ENCODE measurements around the gene SLC25A51. TPM values are rescaled to one million over a fixed set of nuclear protein-coding genes. Genes with fewer than 3 reads are reported as not detected.

The SLC25A51 gene
- total RNA-seq, 1 experiment from 2014 or later = 22.9 TPM

DNA sequence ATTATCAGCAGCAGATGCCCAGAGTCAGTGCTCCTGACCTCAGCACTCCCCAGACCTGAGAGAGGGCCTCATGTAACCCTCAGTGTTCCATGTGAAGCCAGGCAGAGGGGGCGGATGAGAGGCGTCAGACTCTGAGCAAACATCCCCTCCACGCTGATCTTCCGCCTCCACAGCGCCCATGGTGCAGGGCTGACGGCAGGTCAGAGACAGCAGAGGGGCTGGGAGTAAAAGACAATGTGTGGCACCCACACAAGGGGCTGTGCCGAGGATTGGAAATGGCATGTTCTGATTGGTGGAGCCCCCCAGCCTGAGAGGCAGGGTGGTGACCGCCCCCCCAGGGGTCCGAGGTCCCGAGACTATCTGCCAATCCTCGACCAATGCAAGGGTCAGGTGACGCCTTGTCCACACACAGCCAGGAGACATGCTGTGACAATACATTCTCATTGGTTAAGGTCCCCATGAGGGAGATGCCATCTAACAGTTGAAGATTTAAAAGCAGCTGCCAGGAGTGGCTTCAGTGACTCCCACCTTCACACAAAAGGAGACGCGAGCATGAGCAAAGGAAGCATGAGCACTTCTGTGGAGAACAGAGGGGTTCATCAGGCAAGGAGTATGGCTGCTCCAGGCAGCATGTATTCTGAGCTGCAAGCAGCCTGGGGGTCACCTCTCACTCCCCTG is 19.3 kb upstream of the SLC25A51 start:
- in situ Hi-C loops (cut with HindIII; ENCODE audit: low pct_unique_long_range_greater_than_20kb, low sequenced_read_pairs) = loop anchor here (25.0 kb wide), 1 partner anchor 414 kb away; no protein-coding TSS in a partner anchor
- no peak for DNase-seq (ENCODE audit: low read depth)

DNA sequence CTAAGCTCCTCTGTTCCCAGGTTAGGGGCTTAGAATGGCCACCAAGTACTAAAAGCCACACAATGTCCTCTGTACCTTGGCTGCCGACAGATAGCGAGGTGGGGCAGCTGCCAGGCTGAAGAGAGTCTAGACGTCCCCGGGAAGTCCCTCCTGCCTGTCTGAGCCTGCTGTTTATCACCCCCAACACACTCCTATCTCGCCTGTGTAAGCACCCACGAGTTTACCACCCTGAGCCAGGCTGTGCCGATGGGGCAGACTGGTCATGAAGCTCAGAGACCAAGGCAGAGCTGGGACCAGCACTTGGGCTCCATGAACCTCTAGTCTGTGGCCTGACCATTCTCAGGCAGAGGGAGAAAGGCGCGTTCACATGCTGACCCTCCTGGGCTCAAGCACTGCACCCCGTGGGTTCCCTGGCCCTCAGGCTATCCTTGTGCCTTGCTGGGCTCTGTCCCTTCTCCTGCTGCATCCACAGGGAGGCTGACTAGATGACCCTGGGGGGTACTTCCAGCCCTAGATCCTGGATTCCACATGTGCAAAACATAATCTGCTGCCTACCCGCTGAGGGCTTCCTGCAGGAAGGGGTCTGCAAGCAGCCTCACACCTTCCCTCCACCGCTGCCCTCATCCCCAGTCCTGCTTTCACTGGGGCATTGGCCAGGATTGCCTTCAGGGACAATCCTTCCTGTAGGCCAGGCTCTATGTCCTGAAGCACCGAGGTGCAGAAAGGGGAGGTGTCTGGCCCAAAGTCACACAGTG is 18.6 kb upstream of the SLC25A51 start:
- no peak for DNase-seq (ENCODE audit: low read depth)
- in situ Hi-C loops (cut with HindIII; ENCODE audit: low pct_unique_long_range_greater_than_20kb, low sequenced_read_pairs) = loop anchor here (25.0 kb wide), 1 partner anchor 415 kb away; no protein-coding TSS in a partner anchor

DNA sequence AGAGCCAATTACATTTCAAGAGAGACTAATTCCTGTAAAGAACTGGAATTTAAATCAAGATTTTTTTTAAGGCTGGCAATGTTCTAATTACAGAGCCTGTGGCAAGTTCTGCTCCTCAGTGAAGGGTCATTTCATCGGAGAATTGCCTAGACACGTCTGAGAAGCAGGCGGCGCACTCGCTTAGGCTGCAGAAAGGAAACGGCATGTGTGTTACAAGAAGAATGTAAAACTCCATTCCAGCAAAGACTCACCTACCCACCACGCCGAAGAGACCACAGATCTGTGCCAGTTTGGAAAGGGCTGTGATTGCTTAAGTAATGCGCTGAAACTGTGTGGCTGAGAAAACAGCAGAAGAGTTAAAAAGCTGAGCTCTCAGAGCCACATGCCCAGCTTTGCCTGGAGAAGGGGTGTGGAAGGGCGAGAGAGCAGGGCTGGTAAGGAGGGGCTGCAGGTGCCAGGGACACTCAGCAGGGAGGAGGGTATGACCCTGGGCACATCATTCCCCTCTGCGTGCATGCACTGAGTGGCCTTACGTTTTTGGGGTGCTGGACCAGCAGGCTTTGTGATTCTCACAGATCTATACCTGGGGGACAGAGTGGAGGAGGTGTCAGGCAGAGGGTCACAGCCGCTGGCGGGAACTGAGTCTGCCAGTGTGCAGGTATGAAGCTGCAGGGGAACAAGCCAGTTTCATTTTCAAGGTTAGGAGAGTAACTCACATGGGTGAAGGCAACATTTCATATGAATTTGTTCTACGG is 17.8 kb upstream of the SLC25A51 start:
- no peak for DNase-seq (ENCODE audit: low read depth)
- in situ Hi-C loops (cut with HindIII; ENCODE audit: low pct_unique_long_range_greater_than_20kb, low sequenced_read_pairs) = loop anchor here (25.0 kb wide), 1 partner anchor 416 kb away; no protein-coding TSS in a partner anchor

DNA sequence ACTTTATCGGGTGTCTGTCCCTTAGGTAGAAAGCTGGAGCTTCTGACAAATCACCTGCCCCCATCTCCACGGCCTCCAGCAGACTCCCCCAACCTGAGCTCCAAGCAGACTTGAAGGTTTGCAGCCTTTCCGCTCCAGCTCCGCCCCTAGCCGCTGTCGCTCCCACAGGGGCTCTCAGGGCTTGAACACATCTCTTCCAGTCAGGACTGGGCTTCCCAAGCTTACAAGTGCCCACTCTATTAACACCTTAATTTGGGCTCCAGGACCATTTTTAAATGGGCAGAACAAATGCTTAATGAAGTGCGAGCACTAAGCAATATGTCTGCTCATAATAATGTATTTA is 17.2 kb upstream of the SLC25A51 start:
- in situ Hi-C loops (cut with HindIII; ENCODE audit: low pct_unique_long_range_greater_than_20kb, low sequenced_read_pairs) = loop anchor here (25.0 kb wide), 1 partner anchor 416 kb away; no protein-coding TSS in a partner anchor
- DNase-seq (ENCODE audit: low read depth) = no peak

DNA sequence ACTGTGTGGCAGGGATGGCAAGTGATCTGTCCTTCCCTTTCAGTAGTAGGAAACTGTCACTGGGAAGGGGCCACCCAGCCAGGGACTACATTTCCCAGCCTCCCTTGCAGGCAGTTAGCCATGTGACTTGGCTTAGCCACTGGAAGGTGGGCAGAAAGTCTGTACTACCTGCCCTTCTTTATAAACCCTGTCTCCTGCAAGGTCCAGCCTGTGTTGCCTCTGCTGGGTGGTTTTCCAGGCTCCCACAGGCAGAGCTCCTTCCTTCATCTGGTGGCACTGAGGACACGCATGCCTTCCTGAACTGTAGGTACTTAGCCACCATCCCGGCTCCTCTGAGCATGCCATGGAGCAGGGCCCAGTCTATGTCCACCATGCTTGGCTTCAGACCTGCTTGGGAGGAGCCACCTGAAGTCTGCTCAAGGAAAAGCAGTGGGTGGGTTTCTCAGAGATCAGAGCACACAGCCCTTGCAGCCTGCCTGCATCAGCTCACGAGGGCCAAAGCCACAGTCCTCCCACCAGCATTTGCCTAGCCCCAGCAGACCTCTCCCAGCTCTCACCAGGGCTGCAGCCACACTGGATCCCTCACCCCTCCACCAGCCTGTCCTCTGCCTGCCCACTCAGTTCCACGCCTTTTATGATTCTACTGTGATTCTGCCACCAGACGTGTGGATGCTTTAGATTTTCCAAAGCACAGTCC is 16.7 kb upstream of the SLC25A51 start:
- in situ Hi-C loops (cut with HindIII; ENCODE audit: low pct_unique_long_range_greater_than_20kb, low sequenced_read_pairs) = loop anchor here (25.0 kb wide), 1 partner anchor 417 kb away; no protein-coding TSS in a partner anchor
- DNase-seq (ENCODE audit: low read depth) = no peak

DNA sequence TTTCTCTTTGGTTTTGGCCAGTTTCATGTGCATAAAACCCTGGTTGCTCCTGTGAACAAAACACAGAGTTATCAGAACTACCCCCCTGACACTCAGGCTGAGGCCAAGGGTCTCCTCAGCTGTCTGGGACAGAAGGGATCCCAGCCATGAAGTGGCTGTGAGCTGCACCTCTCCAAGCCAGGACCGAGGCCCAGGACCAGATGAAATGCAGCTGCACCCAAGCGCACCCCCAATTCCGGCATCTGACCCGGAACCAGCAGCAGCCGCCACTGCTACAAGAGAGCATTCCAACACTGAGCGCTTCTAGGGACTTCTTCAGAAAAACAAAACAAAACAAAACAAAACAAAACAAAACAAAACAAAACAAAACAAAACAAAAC is 16.0 kb upstream of the SLC25A51 start:
- in situ Hi-C loops (cut with HindIII; ENCODE audit: low pct_unique_long_range_greater_than_20kb, low sequenced_read_pairs) = loop anchor here (25.0 kb wide), 1 partner anchor 417 kb away; no protein-coding TSS in a partner anchor
- no peak for DNase-seq (ENCODE audit: low read depth)

DNA sequence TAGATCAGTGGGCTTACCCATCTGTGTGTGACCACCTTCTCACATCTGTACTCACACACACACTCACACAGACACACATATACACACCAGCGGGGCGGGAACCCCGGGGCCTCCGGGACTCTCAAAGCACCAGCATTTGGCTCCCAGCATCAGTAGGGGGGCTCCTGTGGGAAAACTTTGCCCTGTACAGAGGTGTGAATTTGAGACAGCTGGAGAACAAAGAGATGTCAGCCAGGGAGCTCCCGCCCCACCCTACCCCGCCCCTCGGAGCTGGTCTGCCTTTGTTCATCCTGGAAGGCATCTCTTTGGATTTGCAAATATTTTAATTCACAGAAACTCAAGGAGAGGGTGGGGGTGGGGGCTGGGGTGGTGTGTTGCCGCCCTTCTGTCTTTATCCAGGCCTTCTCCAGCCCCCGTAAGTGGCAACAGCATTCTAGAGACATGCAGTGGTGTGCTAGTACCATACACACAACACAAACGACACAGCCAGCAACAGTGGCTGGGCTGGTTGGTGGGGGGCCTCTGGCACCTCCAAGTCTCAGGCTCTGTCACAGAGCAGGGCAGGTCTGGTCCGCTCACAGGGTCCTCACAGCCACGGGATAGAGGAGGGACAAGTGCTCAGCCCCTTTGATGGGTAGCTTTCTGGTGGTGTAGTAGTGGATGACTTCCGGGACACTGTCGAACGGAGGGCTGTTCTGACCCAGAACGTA is 15.5 kb upstream of the SLC25A51 start:
- DNase-seq (ENCODE audit: low read depth) = no peak
- in situ Hi-C loops (cut with HindIII; ENCODE audit: low pct_unique_long_range_greater_than_20kb, low sequenced_read_pairs) = loop anchor here (25.0 kb wide), 1 partner anchor 418 kb away; no protein-coding TSS in a partner anchor

DNA sequence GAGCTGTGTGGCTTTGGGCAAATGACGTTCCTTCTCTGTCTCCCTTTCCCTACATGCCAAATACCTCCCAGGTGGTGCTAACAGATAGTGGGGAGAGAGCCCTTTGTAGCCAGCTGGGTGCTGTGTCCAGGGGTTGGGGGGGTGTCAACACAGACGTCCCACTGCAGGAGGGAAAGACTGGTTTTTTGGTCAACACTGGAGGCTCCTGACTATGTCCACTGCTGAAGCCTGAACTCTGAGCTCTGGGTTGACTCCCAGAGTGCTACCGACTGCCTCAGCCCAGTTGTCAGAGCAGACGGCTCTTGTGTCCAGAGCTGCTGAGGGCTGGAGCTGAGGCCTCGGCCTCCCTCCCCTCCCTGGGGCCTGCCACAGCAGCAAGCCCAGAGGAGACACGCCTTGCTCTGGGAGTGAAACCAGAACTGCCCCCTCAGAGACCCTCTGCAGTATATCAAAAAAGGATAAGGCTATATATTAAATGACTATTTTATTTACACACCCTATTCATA is 14.8 kb upstream of the SLC25A51 start:
- in situ Hi-C loops (cut with HindIII; ENCODE audit: low pct_unique_long_range_greater_than_20kb, low sequenced_read_pairs) = loop anchor here (25.0 kb wide), 1 partner anchor 419 kb away; no protein-coding TSS in a partner anchor
- DNase-seq (ENCODE audit: low read depth) = no peak

DNA sequence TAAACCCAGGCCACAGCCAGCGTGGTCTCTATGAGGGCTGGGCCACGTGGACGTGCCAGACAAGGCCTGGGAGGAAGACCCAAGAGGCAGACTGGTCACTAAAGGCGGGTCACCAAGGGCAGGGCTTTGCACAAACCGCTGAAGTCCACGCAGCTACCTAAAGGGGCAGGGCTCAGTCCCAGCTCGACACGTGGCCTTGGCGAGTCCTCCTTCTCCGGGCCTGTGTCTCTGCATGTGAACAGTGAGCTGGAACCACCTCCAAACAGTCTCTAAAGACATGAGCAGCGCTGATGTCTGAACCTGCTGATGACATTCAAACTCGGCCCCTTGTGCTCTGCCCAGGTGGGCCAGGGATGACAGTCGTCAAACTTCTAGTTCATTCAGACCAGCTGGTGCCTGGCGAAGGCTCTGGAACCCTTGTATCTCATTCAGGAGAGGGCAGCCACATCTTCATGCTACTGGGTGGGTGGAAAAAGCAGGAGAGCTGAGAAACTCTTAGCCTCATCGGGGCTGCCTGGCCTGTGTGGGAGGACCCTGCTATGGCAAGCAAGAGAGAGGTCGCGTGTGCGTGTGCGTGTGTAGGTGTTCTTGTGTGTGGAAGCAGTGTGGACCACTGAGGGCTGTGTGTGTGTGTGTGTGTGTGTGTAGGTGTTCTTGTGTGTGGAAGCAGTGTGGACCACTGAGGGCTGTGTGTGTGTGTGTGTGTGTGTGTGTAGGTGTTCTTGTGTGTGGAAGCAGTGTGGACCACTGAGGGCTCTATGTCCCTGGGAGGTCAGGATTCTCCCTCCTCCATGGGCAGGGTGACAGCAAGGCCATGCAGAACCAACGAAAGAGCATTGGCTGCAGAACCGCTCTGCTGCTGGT is 14.1 kb upstream of the SLC25A51 start:
- in situ Hi-C loops (cut with HindIII; ENCODE audit: low pct_unique_long_range_greater_than_20kb, low sequenced_read_pairs) = loop anchor here (25.0 kb wide), 1 partner anchor 419 kb away; no protein-coding TSS in a partner anchor

DNA sequence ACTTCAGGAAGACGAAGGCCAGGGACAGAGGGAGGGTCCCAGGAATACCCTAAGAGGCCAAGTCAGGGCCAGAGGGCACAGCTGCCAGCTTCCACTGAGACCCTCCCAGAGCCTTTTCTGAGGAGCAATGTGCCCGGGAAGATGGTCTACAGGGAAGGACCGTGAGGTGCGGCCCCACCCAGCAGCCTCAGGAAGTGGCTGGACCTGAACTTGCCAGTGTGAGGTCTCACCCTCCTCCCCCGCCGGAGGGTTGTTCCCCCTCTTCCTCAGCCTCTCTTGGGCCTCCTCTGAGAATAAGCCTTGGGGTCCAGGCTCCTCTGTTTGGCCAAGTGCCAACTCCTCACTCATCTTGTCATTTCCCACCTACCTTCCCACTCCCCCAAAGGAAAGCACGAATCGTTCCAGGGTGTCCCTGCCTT is 13.4 kb upstream of the SLC25A51 start:
- in situ Hi-C loops (cut with HindIII; ENCODE audit: low pct_unique_long_range_greater_than_20kb, low sequenced_read_pairs) = loop anchor here (25.0 kb wide), 1 partner anchor 420 kb away; no protein-coding TSS in a partner anchor
- DNase-seq (ENCODE audit: low read depth) = no peak

More for the DNA sequence above, 14.1 kb upstream of the SLC25A51 start:
- no peak for DNase-seq (ENCODE audit: low read depth)

DNA sequence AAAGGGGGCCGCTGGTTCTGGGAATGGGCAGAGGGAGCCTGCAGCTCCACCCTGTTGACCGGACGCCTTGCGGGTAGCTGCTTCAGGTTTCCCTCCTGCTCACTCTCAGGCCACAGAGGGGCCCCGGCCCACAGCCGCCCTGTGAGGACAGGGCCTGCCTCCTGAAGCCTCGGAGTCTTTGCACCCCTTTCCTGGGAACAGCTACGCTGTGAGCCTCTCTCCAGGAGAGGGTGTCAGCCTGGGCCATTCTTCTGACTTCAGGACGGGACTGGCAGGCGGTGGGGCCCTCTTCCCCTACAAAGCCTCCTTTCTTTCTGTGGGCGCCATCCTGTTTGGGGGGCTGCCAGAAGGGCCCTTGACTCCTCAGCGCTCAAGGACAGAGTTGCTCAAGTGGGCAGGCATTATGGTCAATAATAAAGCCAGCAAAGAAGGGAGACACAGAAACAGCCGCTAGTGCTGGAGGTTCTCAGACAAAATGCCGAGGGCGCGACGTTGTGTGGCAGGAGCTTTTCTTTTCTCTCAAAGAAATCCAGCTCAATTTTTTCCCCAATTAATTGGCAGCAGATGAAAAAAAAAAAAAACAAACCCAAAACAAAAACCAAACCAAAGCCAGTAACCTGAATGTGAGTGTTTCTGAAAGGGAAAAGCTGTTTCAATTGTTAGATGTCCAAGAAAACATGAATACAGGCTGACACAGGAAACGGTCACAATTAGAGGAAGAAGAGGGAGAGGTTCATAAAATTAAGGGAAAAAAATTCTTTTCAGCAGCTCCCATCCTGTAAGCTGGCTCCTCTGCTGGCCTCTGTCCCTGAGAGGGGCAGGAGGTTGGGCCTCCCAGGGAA is 12.8 kb upstream of the SLC25A51 start:
- in situ Hi-C loops (cut with HindIII; ENCODE audit: low pct_unique_long_range_greater_than_20kb, low sequenced_read_pairs) = loop anchor here (25.0 kb wide), 1 partner anchor 421 kb away; no protein-coding TSS in a partner anchor
- no peak for DNase-seq (ENCODE audit: low read depth)

DNA sequence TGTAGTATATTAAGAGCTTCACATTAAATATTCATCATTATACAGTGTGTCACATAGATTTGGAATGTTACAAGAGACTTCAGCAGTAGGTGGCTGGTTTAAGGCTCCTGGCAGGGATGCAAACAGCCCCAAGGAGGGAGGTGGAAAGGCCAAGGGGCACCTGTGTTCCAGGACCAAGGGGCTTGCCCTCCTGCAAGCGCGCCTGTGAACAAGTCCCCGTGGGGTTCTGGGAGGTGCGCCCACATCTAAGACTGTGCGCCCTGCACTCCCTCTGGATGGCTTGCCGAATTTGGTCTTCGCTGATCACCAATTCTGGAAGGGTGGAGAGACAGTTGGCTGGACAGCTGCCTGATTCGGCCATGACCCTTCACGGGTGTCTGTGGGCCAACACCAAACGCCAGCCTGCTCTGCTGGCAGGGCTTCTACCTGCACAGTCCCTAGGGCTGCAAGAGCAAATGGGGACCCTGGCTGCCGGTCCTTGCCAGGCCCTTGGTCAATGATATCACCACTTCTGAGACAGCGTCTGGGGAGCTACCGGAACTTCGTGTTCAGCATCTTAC is 12.1 kb upstream of the SLC25A51 start:
- in situ Hi-C loops (cut with HindIII; ENCODE audit: low pct_unique_long_range_greater_than_20kb, low sequenced_read_pairs) = loop anchor here (25.0 kb wide), 1 partner anchor 421 kb away; no protein-coding TSS in a partner anchor
- no peak for DNase-seq (ENCODE audit: low read depth)

DNA sequence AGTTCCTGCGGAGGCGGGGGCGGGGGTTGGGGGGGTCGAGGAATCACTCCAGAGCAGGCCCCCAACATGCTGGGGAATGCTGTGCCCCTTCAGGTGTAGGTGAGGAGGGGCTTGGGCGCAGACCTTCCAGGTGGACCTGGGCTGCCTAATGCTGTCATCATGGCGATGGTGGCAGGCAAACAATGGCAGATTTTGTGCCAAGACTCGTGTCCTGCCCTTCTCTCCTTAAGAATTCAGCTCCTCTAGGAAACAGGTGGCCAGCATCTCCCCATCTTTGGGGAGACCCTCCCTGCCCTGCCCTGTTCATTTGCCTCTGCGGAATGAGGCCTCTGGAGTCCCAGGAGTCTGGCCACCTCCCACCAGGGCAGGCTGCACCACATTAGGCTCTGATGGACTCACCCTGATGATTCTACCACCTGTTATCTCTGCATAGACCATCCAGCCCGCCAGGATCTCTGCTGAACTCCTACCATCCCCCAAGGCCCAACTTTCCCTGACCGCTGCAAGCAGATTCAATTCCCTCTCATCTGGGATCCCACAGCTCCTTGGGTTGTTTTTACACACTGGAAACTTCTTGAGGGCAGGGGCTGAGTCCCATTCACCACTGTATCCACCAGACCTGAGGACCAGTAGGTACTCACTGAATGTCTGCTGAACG is 10.9 kb upstream of the SLC25A51 start:
- in situ Hi-C loops (cut with HindIII; ENCODE audit: low pct_unique_long_range_greater_than_20kb, low sequenced_read_pairs) = loop anchor here (25.0 kb wide), 1 partner anchor 422 kb away; no protein-coding TSS in a partner anchor
- no peak for DNase-seq (ENCODE audit: low read depth)

DNA sequence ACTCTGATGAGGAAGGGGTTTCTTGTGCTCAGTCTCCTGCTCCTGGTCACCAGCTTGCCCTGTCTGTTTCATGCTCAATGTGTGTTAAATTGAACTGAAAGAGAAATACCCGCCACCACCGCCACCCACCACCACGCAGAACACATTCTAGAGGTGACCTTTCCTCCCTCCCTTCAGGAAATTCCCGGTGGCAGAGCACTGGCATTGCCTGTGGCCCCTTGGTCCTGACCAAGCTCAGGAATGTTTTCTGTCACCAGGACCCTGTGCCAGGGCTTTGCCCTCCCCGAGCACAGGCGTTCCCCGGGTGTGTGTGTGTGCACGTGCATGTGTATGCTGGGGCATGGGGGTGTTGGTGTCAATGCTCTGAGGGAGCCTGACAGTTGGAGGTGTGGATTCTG is 10.2 kb upstream of the SLC25A51 start:
- in situ Hi-C loops (cut with HindIII; ENCODE audit: low pct_unique_long_range_greater_than_20kb, low sequenced_read_pairs) = loop anchor here (25.0 kb wide), 1 partner anchor 423 kb away; no protein-coding TSS in a partner anchor
- DNase-seq (ENCODE audit: low read depth) = no peak
